GM12878 (cell line): Measurements from ENCODE around the gene SELENOP.

ENCODE experiments used
- BRCA1 ChIP-seq: IDR thresholded peaks from 2 replicates; pipeline ENCODE4 v1.6.1; 2011; ENCODE audit warnings: low read depth, low read length, improper control_type of control experiment
- CHD1 ChIP-seq: IDR thresholded peaks from 2 replicates; pipeline ENCODE4 v1.6.1; 2012; ENCODE audit warnings: low read depth, low read length, improper control_type of control experiment
- FOXK2 ChIP-seq: fragments of 450-650 bp; IDR thresholded peaks from 2 replicates; pipeline ENCODE4 v1.6.1; 2017; ENCODE audit warnings: mild to moderate bottlenecking, moderate library complexity
- GABPA ChIP-seq: IDR thresholded peaks from 2 replicates; pipeline ENCODE4 v1.6.1; 2014; ENCODE audit warnings: antibody characterized with exemption, low read depth, mild to moderate bottlenecking, inconsistent platforms
- JUND ChIP-seq: IDR thresholded peaks from 2 replicates; pipeline ENCODE4 v1.6.1; 2012; ENCODE audit warnings: low read depth, mild to moderate bottlenecking, low read length, improper control_type of control experiment, moderate library complexity
- POLR2A ChIP-seq: IDR thresholded peaks from 2 replicates; pipeline ENCODE4 v1.6.1; 2011; ENCODE audit warnings: low read depth, mild to moderate bottlenecking, low read length
- POLR2AphosphoS5 ChIP-seq: IDR thresholded peaks from 2 replicates; pipeline ENCODE4 v1.6.1; 2011; ENCODE audit warnings: mild to moderate bottlenecking, low read length, inconsistent platforms
- RAD21 ChIP-seq: IDR thresholded peaks from 2 replicates; pipeline ENCODE4 v1.6.1; 2011; ENCODE audit warnings: mild to moderate bottlenecking, low read depth, low read length, moderate library complexity; ENCODE audit not compliant: insufficient read depth
- RCOR1 ChIP-seq: conservative IDR thresholded peaks from 2 replicates; pipeline ENCODE4 v1.6.1; 2012; ENCODE audit warnings: low read depth, low read length, improper control_type of control experiment
- SIX5 ChIP-seq: IDR thresholded peaks from 2 replicates; pipeline ENCODE4 v1.6.1; 2011; ENCODE audit warnings: mild to moderate bottlenecking, low read depth, low read length, moderate library complexity; ENCODE audit not compliant: severe bottlenecking
- TCF7 ChIP-seq: IDR thresholded peaks from 2 replicates; pipeline ENCODE4 v1.6.1; 2014; ENCODE audit warnings: antibody characterized with exemption, borderline replicate concordance
- ZNF384 ChIP-seq: IDR thresholded peaks from 2 replicates; pipeline ENCODE4 v1.6.1; 2012; ENCODE audit warnings: low read depth, mild to moderate bottlenecking, low read length, improper control_type of control experiment, borderline replicate concordance
- TF ChIP-seq, protein P1 (sequence below): IDR thresholded peaks from 2 replicates; pipeline ENCODE4 v1.6.1; 2011; ENCODE audit warnings: low read depth, low read length, improper control_type of control experiment, borderline replicate concordance
- TF ChIP-seq, protein P2 (sequence below), 3 experiments: IDR thresholded peaks in 2 of 3; conservative IDR thresholded peaks in 1 of 3; 2 replicates each; pipeline ENCODE4 v1.5.1; 2011; ENCODE audit warnings: low read depth in 3 of 3, low read length in 3 of 3, mild to moderate bottlenecking in 3 of 3, control low read depth in 2 of 3, moderate library complexity in 2 of 3, inconsistent platforms in 1 of 3, mixed read lengths in 1 of 3; ENCODE audit not compliant: control insufficient read depth in 2 of 3, insufficient read depth in 1 of 3; ENCODE audit errors: extremely low read depth in 1 of 3

DNA sequence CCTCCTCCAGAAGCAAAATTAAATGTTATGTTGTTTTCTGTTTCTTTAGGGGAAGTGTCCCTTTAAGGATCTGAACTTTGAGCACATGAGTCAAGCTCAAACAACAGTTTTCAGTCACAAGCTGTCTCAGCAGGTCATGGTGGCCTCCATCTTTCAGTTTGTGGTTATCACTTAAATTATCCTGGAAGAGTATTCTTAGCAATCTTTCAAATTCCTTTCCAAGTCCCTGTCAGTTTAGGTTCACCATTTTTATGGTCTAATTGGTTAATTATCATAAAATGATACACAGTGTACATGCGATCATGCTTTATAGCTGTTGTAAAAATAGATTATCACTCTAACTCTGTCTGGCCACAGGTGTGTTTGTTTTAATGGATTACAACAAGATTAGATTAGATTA is 43.1 kb upstream of the SELENOP start:
- TF ChIP-seq FOXK2 (no peak), CHD1 (no peak), BRCA1 (no peak), POLR2A (no peak), RCOR1 (no peak), ZNF384 (no peak), TCF7 (no peak), SIX5 (no peak), POLR2AphosphoS5 (no peak), JUND (no peak), GABPA (no peak), RAD21 (no peak)
- TF ChIP-seq, protein P1, sequence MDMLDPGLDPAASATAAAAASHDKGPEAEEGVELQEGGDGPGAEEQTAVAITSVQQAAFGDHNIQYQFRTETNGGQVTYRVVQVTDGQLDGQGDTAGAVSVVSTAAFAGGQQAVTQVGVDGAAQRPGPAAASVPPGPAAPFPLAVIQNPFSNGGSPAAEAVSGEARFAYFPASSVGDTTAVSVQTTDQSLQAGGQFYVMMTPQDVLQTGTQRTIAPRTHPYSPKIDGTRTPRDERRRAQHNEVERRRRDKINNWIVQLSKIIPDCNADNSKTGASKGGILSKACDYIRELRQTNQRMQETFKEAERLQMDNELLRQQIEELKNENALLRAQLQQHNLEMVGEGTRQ = no peak
- TF ChIP-seq, protein P2, sequence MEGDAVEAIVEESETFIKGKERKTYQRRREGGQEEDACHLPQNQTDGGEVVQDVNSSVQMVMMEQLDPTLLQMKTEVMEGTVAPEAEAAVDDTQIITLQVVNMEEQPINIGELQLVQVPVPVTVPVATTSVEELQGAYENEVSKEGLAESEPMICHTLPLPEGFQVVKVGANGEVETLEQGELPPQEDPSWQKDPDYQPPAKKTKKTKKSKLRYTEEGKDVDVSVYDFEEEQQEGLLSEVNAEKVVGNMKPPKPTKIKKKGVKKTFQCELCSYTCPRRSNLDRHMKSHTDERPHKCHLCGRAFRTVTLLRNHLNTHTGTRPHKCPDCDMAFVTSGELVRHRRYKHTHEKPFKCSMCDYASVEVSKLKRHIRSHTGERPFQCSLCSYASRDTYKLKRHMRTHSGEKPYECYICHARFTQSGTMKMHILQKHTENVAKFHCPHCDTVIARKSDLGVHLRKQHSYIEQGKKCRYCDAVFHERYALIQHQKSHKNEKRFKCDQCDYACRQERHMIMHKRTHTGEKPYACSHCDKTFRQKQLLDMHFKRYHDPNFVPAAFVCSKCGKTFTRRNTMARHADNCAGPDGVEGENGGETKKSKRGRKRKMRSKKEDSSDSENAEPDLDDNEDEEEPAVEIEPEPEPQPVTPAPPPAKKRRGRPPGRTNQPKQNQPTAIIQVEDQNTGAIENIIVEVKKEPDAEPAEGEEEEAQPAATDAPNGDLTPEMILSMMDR (IDR thresholded peaks at IDR 0.05 in 2 of 3, conservative IDR thresholded peaks at IDR 0.05 in 1 of 3; ENCODE audit: control insufficient read depth in 2 of 3, extremely low read depth in 1 of 3, insufficient read depth in 1 of 3, low read depth in 3 of 3, low read length in 3 of 3) = no peak
